Astrocyte (in vitro differentiated cells and primary cell): Measurements from ENCODE around the gene CPXM2.

Source experiments
- CTCF ChIP-seq: IDR thresholded peaks from 2 replicates; pipeline ENCODE4 v1.5.1; 2011; ENCODE audit warnings: low read depth, mild to moderate bottlenecking, inconsistent platforms, low read length, moderate library complexity; ENCODE audit not compliant: insufficient read depth
- EZH2 ChIP-seq: IDR thresholded peaks from 2 replicates; pipeline ENCODE4 v1.6.1; 2012; ENCODE audit warnings: mild to moderate bottlenecking, low read length, inconsistent platforms; ENCODE audit not compliant: insufficient read depth

GRCh38 chr10:123777881-123778280 lies 113.7 kb downstream of the CPXM2 start:
- TF ChIP-seq CTCF (no peak), EZH2 (no peak)
